AG10803 (cell line): ENCODE measurements around the gene SLC16A13.

Experiments used
- DNase-seq: peaks from one replicate; pipeline ENCODE4 v3.0.0; 2010; ENCODE audit warnings: low read depth
- H3K4me3 ChIP-seq: 2 replicates; pipeline ENCODE4 v1.5.1; 2011; ENCODE audit warnings: mild to moderate bottlenecking, low read length, control low read depth
- CTCF ChIP-seq: conservative IDR thresholded peaks from 2 replicates; pipeline ENCODE4 v1.5.1; 2011; ENCODE audit warnings: mild to moderate bottlenecking, low read length, control low read depth, inconsistent platforms

The SLC16A13 gene

GRCh38 chr17:7060165-7060891, 24.5 kb downstream of the SLC16A13 start:
- no peak for TF ChIP-seq CTCF
- DNase-seq: no peak
- no peak overlapping the region for H3K4me3 ChIP-seq

GRCh38 chr17:7063518-7064094, 27.8 kb downstream of the SLC16A13 start:
- H3K4me3 ChIP-seq: no peak overlapping the region
- no peak for DNase-seq
- TF ChIP-seq CTCF: no peak

GRCh38 chr17:7064261-7064660, 28.4 kb downstream of the SLC16A13 start:
- H3K4me3 ChIP-seq: no peak overlapping the region
- no peak for TF ChIP-seq CTCF
- DNase-seq: no peak

GRCh38 chr17:7067198-7067597, 31.4 kb downstream of the SLC16A13 start:
- no peak for TF ChIP-seq CTCF
- H3K4me3 ChIP-seq: no peak overlapping the region
- no peak for DNase-seq

GRCh38 chr17:7068268-7068667, 32.5 kb downstream of the SLC16A13 start:
- no peak overlapping the region for H3K4me3 ChIP-seq
- no peak for DNase-seq
- no peak for TF ChIP-seq CTCF

GRCh38 chr17:7070712-7071111, 34.9 kb downstream of the SLC16A13 start:
- no peak for DNase-seq
- no peak overlapping the region for H3K4me3 ChIP-seq
- no peak for TF ChIP-seq CTCF

- TF ChIP-seq CTCF: no peak
- DNase-seq: no peak
These were observed 36.6 kb downstream of the SLC16A13 start for GRCh38 chr17:7072406-7072805.

More at GRCh38 chr17:7072406-7072805, 36.6 kb downstream of the SLC16A13 start:
- no peak overlapping the region for H3K4me3 ChIP-seq
